SK-N-SH (cell line): Measurements from ENCODE around the gene KCNJ10. TPM values are rescaled to one million over a fixed set of nuclear protein-coding genes. Genes with fewer than 3 reads are reported as not detected.

Source experiments
- CTCF ChIA-PET: fragments of 300-600, 350-600 bp; formaldehyde crosslinking; extraction: SDS; loops from one replicate; lab custom pipeline; 2021; lab: Yijun Ruan, JAX
- POLR2A ChIA-PET: fragments of 350-600 bp; sonication (Branson Sonifier 250); formaldehyde crosslinking; extraction: SDS; loops from one replicate; lab custom pipeline; 2020; ENCODE audit warnings: antibody characterized with exemption, inconsistent platforms; lab: Yijun Ruan, JAX
- DNase-seq: peaks from one replicate; pipeline ENCODE4 v3.0.0; 2012
- H2AFZ ChIP-seq: fragments of 200-600 bp; sonication (generic); 2 replicates; pipeline ENCODE4 v1.8.1; 2016; ENCODE audit warnings: antibody characterized with exemption, mild to moderate bottlenecking, low read depth
- H3F3A ChIP-seq: fragments of 200-600 bp; sonication (generic); replicated peaks from 2 replicates; pipeline ENCODE3; 2016; ENCODE audit warnings: antibody characterized with exemption, mild to moderate bottlenecking; ENCODE audit not compliant: insufficient read depth
- H3K27ac ChIP-seq, 2 experiments: fragments of 200-500 bp in 1 of 2; fragments of 200-600 bp in 1 of 2; sonication (Bioruptor generic) in 1 of 2; sonication (generic), shearing (Covaris generic) in 1 of 2; 2 replicates each; pipeline versions ENCODE4 v1.5.1 to v1.6.1; 2014 to 2016; ENCODE audit warnings: low read depth in 2 of 2, inconsistent platforms in 1 of 2, low read length in 1 of 2, mild to moderate bottlenecking in 1 of 2, mixed read lengths in 1 of 2
- H3K27me3 ChIP-seq: fragments of 200-600 bp; sonication (generic), shearing (Covaris generic); 2 replicates; pipeline ENCODE4 v1.6.1; 2016; ENCODE audit warnings: mixed run types; ENCODE audit not compliant: insufficient read depth
- H3K36me3 ChIP-seq, 2 experiments: fragments of 200-500 bp in 1 of 2; fragments of 200-600 bp in 1 of 2; sonication (Bioruptor generic) in 1 of 2; sonication (generic) in 1 of 2; replicated peaks in 1 of 2; 2 replicates each; pipeline versions ENCODE3 to v1.5.1; 2014 to 2016; ENCODE audit warnings: low read length in 1 of 2, mild to moderate bottlenecking in 1 of 2; ENCODE audit not compliant: insufficient read depth in 2 of 2, control insufficient read depth in 1 of 2
- H3K4me1 ChIP-seq, 2 experiments: fragments of 200-500 bp in 1 of 2; fragments of 200-600 bp in 1 of 2; sonication (Bioruptor generic) in 1 of 2; sonication (generic), shearing (Covaris generic) in 1 of 2; 2 replicates each; pipeline versions ENCODE4 v1.5.1 to v1.6.1; 2014 to 2016; ENCODE audit warnings: low read depth in 1 of 2, low read length in 1 of 2, mixed run types in 1 of 2; ENCODE audit not compliant: insufficient read depth in 2 of 2, control insufficient read depth in 1 of 2
- H3K4me2 ChIP-seq: fragments of 200-600 bp; sonication (generic), shearing (Covaris generic); 2 replicates; pipeline ENCODE4 v1.6.1; 2017; ENCODE audit warnings: mixed run types
- H3K4me3 ChIP-seq, 2 experiments: fragments of 200-500 bp in 1 of 2; fragments of 200-600 bp in 1 of 2; sonication (Bioruptor generic) in 1 of 2; sonication (generic), shearing (Covaris generic) in 1 of 2; 2 replicates each; pipeline versions ENCODE4 v1.5.1 to v1.8.1; 2014 to 2016; ENCODE audit warnings: low read depth in 2 of 2, inconsistent platforms in 1 of 2, low read length in 1 of 2, mild to moderate bottlenecking in 1 of 2, mixed read lengths in 1 of 2, moderate library complexity in 1 of 2
- H3K79me2 ChIP-seq: fragments of 200-600 bp; sonication (generic); 2 replicates; pipeline ENCODE4 v1.8.1; 2017; ENCODE audit warnings: mild to moderate bottlenecking; ENCODE audit not compliant: insufficient read depth
- H3K9ac ChIP-seq: fragments of 200-600 bp; sonication (generic); 2 replicates; pipeline ENCODE4 v1.6.1; 2017; ENCODE audit warnings: mixed run types
- H3K9me2 ChIP-seq: fragments of 200-600 bp; sonication (generic); 2 replicates; pipeline ENCODE4 v1.6.1; 2017; ENCODE audit warnings: mixed run types
- H3K9me3 ChIP-seq: fragments of 200-600 bp; sonication (generic); 2 replicates; pipeline ENCODE4 v1.6.1; 2017; ENCODE audit warnings: mixed run types, mild to moderate bottlenecking, moderate library complexity
- H4K20me1 ChIP-seq: fragments of 200-600 bp; sonication (generic); 2 replicates; pipeline ENCODE4 v1.6.1; 2017; ENCODE audit warnings: mild to moderate bottlenecking, mixed run types; ENCODE audit not compliant: insufficient read depth
- GATA2 ChIP-seq: sonication (generic); formaldehyde crosslinking; IDR thresholded peaks from 2 replicates; pipeline ENCODE4 v1.5.0; 2020; ENCODE audit warnings: mild to moderate bottlenecking, missing genetic modification reagents
- MEF2A ChIP-seq: IDR thresholded peaks from 2 replicates; pipeline ENCODE4 v1.4.0; 2012; ENCODE audit warnings: low read depth, borderline replicate concordance
- NRF1 ChIP-seq: IDR thresholded peaks from 2 replicates; pipeline ENCODE4 v1.6.1; 2012; ENCODE audit warnings: low read depth, mild to moderate bottlenecking, low read length
- RCOR1 ChIP-seq: fragments of 150-350 bp; IDR thresholded peaks from 2 replicates; pipeline ENCODE4 v1.6.1; 2017; ENCODE audit warnings: antibody characterized with exemption, low read length
- REST ChIP-seq: IDR thresholded peaks from 2 replicates; pipeline ENCODE4 v1.6.1; 2012; ENCODE audit warnings: mild to moderate bottlenecking, low read depth, low read length, moderate library complexity
- SIN3A ChIP-seq: IDR thresholded peaks from 2 replicates; pipeline ENCODE4 v1.6.1; 2012; ENCODE audit warnings: low read depth, mild to moderate bottlenecking, low read length, moderate library complexity, borderline replicate concordance
- SMC3 ChIP-seq: IDR thresholded peaks from 2 replicates; pipeline ENCODE4 v1.6.1; 2012; ENCODE audit warnings: low read depth, low read length, improper control_type of control experiment
- TAF1 ChIP-seq: IDR thresholded peaks from 2 replicates; pipeline ENCODE4 v1.6.1; 2012; ENCODE audit warnings: low read depth, mild to moderate bottlenecking, low read length, moderate library complexity, borderline replicate concordance
- TCF12 ChIP-seq: IDR thresholded peaks from 2 replicates; pipeline ENCODE4 v1.4.0; 2012
- USF1 ChIP-seq: IDR thresholded peaks from 2 replicates; pipeline ENCODE4 v1.4.0; 2012; ENCODE audit warnings: low read depth, borderline replicate concordance
- YY1 ChIP-seq: IDR thresholded peaks from 2 replicates; pipeline ENCODE4 v1.4.0; 2012; ENCODE audit warnings: low read depth, mild to moderate bottlenecking
- WGBS: methylation state at CpG from one replicate; pipeline ENCODE4 v1.1.6; 2017; ENCODE audit warnings: low lambda C conversion rate; 5-methylcytosine and 5-hydroxymethylcytosine counted together
- polyA plus RNA-seq, 3 experiments: library from polyadenylated mRNA; depleted of rRNA; stranded (reverse); fragments of >200 nt; gene quantifications; 2 replicates each; pipeline ENCODE4 v1.2.3, GENCODE V29; 2012
- TF ChIP-seq, protein P1 (sequence below): fragments of 150-350 bp; IDR thresholded peaks from 2 replicates; pipeline ENCODE4 v1.6.1; 2016; ENCODE audit warnings: mild to moderate bottlenecking, low read depth, low read length

Gene KCNJ10
- polyA plus RNA-seq, 1 of the 3 experiments (the other 2 are of a cell fraction), result not detected

DNA sequence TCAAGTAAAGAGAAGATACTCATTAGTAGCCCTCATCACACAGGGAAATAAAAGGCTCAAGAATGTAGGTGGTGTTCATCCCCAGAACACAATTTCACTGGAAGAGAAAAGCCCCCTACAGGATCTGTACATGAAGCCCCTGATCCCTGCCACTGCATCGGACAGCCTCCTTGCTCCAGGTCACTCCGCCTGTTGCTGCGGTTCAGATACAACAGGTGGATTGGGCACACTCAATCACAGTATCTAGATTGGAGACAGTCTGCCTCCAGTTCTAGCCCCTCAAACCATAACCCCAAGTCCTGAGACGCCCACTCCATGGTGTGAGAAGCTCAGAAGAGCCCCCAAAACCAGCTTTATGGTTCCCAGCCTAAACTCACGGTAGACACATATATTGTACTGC lies 117.0 kb downstream of the KCNJ10 start:
- Histone ChIP-seq H3K79me2 (no peaks in the 10 kb centered on the region), H3K9me3 (no peaks in the 10 kb centered on the region), H3F3A (no peaks in the 10 kb centered on the region), H3K27ac (no peak overlapping the region), H3K9me2 (no peaks in the 10 kb centered on the region), H3K36me3 (no peaks in the 10 kb centered on the region), H3K27me3 (no peaks in the 10 kb centered on the region; the same call in 1 of the 2 replicates), H2AFZ (no peak overlapping the region), H3K4me3 (no peak overlapping the region), H4K20me1 (no peaks in the 10 kb centered on the region), H3K4me2 (no peak overlapping the region), H3K9ac (no peak overlapping the region), H3K4me1 (no peaks in the 10 kb centered on the region)
- CTCF ChIA-PET, result interaction anchor here (0.9 to 13.1 kb wide), 7 partner anchors 16 to 154 kb away, joined by 3 to 100 read pairs (median 4); no protein-coding TSS in a partner anchor
- no peak for DNase-seq
- TF ChIP-seq, protein P1, sequence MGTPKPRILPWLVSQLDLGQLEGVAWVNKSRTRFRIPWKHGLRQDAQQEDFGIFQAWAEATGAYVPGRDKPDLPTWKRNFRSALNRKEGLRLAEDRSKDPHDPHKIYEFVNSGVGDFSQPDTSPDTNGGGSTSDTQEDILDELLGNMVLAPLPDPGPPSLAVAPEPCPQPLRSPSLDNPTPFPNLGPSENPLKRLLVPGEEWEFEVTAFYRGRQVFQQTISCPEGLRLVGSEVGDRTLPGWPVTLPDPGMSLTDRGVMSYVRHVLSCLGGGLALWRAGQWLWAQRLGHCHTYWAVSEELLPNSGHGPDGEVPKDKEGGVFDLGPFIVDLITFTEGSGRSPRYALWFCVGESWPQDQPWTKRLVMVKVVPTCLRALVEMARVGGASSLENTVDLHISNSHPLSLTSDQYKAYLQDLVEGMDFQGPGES, result no peak
- TF ChIP-seq TCF12 (no peak), YY1 (no peak), TAF1 (no peak), USF1 (no peak), SIN3A (no peak), SMC3 (no peak), MEF2A (no peak), RCOR1 (no peak), NRF1 (no peak)
- POLR2A ChIA-PET, result no interaction called here
- WGBS, result 55% methylated on average over 5 of the region's 5 CpGs

GRCh38 chr1:159951551-159951950 lies 118.4 kb downstream of the KCNJ10 start:
- Histone ChIP-seq H3K4me2 (no peak overlapping the region), H3K9me3 (no peaks in the 10 kb centered on the region), H3K9me2 (no peaks in the 10 kb centered on the region), H3K4me1 (no peaks in the 10 kb centered on the region)
- DNase-seq, result no peak
- TF ChIP-seq GATA2, result no peak
- no peak for TF ChIP-seq REST
- TF ChIP-seq, protein P1, result no peak
- TF ChIP-seq, all 33 proteins: peak for 0
- Histone ChIP-seq H3K4me3 (no peak overlapping the region), H3K79me2 (no peaks in the 10 kb centered on the region), H4K20me1 (no peaks in the 10 kb centered on the region), H3K27me3 (no peaks in the 10 kb centered on the region; the same call in 1 of the 2 replicates), H3F3A (no peaks in the 10 kb centered on the region), H2AFZ (no peak overlapping the region), H3K9ac (no peak overlapping the region), H3K27ac (no peak overlapping the region), H3K36me3 (no peaks in the 10 kb centered on the region)
- ChIA-PET CTCF (interaction anchor here (2.8 to 13.1 kb wide), 2 partner anchors 15 to 55 kb away, joined by 7 to 100 read pairs; no protein-coding TSS in a partner anchor), POLR2A (no interaction called here)
- 29% methylated on average over 1 of the region's 1 CpG for WGBS
